Cortex of kidney (tissue), 1 donor: ENCODE data around the gene TFEB.

Experiments used
- DNase-seq: peaks from one replicate; lab custom pipeline; 2025; lab: John Stamatoyannopoulos, UW

The TFEB gene

DNA sequence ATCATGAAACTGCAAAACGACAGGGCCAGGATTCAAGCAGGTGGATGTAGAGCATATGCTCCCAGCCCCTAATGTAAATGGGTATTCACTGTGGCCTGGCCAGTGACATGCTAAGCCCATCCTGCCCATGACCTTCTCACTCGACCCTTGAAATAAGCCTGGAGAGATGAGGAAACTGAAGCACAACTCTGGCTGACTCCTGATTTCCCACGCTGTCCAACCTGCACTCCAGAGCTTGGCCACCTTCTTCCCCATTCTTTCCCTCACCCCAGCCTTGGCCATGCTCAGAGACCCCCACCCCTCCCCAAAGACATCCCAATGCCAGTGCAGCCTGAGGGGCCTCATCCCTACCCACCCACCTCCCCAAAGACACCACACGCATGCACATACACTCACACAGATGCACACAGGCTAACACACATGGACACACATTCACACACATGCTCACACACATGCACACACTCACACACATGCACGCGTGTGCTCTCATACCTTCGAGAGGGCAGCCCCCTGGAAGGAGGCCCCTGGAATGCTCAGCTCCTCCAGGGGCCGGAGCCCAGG, 12.4 kb downstream of the TFEB start:
- no peak for DNase-seq

DNA sequence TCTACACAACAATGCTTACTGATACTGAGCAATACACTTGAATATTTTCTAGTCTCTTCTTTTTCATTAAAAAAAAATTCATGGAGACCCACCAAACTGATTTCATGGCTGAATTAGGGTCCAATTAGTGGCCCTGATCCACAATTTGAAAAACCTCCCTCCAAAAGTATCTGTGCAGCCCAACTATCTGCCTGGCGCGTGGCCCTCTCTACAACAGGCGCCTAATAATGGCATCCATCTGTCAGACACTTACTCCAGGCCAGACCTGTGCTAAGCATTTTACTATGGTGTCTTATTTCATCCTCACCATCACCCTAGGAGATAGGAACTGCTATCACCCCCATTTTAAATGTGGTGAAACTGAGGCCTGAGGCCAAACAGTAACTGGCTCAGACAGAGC, 14.0 kb downstream of the TFEB start:
- no peak for DNase-seq

DNA sequence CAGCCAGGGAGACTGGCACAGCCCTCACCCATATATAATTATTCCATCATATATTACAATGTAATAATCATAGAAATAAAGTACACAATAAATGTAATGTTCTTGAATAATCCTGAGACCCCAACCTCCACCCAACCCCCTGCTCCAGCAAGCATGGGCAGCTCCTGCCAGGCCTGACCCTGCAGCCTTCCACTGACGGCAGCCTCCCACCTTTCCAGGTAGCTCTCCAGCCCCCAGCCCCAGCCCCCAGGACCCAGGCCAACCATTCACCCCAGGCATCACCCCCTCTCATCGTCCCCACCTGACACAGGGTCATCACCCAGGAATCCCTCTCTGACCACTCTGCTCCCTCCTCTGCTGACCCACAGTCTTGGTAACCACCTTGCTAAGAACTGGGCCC, 14.6 kb downstream of the TFEB start:
- no peak for DNase-seq

DNA sequence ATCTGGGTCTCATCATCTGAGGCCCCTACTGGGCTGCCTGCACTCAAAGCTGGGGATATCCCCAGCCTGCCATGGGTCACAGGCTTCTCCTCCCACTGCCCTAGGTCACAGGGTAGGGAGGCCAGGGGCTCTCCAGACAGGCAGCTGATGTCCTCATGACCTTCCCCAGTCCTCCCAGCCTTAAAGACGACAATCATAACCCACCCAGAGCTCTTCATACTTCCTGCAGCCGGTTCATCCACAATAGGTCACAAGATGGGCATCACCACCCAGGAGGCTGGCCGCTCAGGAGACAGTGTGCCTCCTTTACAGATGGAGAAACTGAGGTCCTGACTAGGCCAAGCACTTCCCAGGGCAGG, 15.2 kb downstream of the TFEB start:
- DNase-seq = no peak

DNA sequence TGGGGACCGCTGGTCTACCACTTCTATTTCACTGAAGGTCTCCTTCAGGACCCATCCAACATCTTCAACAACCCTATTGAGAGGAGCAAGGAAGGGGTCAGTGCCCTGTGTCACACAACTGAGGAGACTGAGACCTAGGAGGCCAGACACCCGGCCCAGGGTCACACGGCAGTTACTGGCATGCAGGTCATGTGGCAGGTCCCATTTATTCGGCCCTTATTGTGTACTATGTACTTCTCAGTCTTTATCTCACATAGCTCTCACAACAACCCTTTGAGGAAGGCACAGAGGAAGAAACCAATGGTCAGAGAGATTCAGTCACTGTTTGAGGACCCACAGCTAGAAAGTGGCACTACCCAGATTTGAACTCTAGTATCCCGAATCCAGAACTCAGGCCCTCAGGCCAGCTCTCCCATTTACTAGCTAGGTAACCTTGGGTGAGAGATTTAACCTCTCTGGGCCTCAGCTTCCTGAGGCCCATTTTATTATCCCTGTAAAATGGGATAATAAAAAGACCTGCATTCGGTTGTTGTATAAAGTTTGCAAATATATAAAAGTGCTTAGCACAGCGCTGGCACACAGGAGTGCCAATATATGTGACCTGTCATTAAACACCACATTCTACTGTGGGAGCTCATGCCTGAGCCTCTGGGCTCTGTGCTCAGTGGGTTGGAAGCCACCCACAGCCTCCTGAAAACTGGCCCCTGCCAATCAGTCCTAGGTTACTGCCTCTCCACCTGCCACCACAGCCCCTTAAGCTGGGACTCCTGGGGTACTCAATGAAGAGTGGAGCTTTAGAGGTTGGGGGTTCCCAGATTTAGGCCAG, 15.8 kb downstream of the TFEB start:
- no peak for DNase-seq

DNA sequence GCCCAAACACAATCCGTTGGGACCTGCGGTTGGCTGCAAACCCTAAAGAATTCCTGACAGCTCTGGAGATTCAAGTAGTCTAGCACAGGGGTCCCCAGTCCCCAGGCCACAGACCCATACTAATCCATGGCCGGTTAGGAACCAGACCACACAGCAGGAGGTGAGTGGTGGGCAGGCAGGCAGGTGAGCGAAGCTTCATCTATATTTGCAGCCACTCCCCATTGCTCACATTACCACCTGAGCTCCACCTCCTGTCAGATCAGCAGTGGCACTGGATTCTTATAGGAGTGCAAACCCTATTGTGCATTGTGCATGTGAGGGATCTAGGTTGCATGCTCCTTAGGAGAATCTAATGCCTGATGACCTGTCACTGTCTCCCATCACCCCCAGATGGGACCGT, 16.6 kb downstream of the TFEB start:
- no peak for DNase-seq

DNA sequence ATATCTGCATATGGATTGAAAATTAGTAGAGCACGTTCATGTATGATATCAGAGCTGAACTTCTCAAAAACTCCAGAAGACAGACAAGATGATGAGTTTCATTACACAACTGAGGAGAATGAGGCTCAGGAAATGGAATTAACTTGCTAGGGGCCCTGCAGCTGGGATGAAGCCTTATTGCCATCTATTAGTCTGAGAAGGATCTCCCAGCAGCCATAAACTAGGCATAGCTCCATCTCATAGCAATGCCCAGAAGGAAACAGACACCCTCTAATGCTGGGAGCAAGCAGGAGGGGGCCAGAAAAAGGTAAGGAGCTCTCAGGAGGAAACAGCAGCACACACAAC, 18.0 kb downstream of the TFEB start:
- no peak for DNase-seq

DNA sequence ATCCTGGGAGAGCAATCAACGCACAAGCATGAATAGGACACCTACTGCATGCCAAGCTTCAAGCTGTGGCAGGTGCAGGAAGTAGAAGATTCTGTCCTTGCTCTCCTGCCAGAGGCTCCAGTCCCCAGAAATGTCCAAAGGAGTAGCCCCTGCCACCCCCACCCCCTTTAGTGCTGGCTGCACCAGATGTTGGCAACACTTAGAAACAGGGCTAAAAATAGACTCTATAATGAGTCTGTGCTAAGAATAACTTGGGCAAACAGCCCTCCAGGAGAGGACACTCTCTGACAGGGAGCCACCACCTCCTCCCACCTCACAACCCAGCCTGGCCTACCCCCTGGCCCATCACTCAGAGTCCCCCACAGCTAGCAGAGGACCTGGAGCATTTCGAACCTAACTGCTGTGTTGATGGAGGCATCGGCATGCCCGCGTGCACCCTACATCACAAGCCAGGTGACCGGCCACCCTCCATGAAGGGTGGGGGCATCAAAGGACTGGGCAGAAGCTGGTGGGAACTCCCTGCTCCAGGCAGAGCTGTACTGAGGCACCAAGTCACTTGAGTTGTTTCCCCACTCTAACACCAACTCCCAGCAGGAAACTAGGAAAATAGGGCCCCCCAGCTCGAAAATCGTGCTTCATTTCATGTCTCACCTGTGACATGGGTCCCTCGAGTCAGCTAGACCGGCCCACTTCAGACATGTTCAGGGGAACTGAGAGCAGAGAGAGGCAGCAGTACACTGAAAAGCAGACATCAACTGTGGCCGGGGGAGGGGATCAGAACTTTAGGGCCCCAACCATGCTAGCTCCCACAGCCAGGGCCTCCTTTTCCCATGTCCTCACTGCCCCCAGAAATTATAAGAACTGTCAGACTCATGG, 18.7 kb downstream of the TFEB start:
- no peak for DNase-seq

DNA sequence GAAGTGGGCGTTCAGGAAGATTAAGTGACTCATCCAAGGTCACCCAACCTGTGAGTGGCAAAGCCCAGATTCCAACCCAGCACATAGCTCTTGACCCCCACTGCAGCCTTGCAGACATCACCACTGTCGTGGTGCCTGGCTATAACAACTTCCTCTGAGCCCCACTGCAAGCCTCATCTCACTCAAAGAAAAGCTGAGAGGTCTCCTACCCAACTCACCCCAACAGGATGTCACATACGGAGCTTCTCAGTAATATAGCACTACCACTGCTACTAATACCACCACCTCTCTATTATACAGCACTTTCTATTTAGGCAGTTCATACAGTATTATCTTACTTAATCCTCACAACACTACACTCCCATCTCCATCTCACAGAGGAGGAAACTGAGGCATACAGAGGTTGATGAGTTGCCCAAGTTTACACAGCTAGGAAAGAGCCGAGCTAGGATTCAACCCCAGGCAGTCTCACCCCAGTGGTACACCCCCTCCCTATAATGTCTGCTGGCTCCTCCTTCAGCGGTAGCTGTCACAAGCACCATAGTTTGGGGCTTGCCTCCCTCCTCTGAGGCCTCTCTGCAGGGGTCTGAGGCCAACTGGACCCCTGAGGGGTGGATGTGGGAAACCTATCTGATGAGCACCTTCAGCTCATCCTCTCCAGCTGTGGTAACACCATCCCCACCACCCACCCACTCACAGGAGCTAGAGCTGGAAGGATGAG, 19.5 kb downstream of the TFEB start:
- no peak for DNase-seq

DNA sequence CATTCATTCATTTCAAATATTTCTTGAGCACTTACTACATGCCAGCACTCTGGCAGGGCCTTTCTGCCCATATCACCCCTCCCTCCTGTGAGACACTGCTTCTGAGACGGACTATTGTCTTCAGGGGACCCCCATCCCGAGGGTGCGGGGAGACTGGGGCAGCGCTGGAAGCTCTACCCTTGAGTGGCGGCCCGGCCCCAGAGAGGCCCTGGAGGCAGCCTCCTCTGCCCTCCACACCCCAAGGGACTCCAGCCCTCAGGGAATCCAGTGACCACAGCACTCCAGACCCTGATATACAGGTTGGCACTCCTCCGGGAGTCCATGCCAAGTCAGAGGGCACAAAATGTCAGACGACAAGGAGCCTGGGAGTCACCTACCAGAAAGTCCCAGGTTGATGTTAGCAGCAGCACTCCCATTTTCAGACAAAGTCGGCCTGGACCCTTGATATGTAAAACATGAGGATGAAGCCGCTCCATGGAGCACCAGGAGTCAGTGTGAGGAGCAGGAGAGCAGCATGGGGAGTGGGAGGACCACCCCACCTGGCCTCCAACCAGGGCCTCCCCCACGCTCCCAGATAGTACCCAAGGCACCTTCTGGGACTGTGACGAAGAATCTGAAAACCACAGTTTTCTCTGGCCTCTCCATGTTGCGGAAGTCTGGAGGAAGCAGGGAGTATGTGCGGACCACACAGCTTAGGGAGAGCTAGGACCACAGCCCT, 20.7 kb downstream of the TFEB start:
- no peak for DNase-seq

DNA sequence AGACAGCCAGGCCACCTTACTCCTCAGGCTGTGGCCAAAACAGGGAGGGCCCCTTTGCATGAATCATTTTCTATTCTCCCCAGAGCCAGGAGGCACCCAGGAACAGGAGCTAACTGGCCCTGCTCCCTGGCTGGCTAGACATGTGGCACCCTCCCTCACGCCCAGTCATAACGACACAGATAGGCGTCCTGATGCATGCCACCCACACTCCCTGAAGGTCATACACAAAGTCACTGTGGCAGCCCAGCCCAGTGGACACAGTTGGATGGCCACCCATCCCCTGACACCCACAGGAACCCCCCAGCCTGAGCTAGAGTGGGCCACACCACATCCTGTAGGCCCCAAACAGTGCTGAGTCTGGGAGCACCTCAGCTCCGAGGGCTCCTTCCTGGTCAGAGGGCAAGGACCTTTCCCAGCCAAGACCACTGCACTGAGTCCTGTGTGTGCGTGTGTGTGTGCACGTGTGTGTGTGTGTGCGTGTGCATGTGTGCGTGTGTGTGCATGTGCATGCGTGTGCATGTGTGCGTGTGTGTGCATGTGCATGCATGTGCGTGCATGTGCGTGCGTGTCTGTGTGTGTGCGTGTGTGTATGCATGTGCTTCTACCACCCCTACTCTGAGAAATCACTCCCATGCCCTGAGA, 21.6 kb downstream of the TFEB start:
- DNase-seq = no peak

DNA sequence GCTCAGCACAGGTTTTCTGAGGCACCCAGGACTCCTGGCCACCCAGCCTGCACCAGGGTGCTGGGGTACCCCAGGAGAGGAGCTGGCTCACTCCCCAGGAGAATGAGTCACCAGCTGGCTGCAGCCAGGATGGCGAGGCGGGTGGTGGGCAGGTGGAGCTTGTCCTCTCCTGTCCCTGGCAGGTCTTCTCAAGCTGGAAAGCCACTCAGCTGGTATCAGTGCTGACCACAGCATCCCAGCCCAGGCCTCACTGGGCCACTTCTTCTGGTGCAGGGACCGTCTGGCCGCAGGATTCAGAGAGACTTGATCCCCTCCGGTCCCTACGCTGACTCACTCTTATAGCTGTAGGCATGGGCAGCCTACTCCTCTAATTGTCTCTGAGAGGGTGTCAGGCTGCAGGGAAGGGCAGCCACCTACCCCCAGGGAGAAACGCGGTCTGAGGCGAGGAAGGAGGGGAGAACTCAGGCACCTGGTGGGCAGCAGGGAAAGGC, 22.2 kb downstream of the TFEB start:
- no peak for DNase-seq

DNA sequence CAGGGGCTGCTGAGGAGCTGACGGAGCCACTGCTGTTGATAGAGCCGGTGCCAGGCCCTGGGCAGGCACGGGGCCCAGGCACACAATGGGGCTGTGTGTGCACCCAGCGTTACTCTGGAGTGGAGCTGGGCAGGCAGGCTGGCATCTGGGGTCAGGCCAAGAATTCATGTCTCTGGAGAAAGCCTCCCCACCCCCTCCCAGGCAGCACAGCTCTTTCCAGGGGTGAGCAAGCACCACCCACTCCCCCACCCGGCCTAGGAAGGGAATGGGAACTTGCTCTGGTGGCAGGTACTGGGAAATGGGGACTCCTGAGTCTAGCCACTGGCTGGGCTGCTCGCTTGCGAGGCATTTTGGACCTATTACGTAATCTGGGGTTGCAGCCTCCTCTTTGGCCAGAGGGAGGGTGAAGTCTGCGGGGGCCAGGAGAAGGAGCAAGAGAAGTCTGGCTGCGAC, 22.7 kb downstream of the TFEB start:
- DNase-seq = no peak

DNA sequence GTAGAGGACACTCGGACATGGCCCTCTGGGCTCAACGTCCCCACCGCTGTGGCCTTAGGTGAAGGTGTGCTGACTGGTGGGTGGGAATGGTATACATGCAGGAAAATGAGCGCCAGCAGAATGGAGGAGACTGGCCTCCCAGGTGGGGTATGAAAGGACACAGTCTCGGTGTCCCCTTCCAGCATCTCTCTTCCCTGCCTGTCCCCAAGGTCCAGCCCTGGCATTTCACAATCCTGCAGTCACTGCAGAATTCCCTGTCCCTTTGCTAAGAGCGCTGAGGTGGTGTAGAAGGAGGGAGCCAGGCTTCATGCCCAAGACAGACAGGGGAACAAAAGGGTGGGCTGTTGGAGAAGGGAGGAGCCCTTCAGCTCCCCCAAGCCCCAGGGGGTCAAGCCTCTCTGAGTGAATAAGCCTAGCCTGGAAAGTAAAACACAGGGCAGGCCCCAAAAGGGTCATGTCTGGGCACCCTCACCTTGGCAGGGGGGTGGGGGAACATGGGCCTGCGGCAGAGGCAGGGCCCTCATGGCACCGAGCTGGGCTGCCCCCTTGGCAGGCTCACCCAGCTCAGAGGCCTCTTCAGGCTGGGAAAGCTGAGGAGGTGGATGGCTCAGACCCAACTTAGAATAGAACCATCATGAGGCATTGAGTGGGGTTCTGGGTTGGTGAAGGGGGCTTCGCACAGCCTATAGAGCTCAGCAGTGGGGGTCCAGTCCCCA, 23.9 kb downstream of the TFEB start:
- no peak for DNase-seq

DNA sequence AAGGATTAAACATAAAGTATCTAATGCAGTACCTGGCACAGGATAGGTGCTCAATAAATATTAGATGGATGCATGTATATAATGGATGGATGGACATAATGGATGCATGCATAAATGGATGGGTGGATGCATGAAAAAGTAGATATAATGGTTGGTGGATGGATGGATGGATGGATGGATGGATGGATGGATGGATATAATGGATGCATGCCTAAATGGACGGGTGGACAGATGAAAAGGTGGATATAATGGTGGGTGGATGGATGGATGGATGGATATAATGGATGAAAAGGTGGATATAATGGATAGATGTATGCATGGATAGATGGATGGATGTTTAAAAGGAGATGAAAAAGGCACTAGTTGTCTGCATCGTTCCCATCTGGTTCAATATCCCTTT, 26.0 kb downstream of the TFEB start:
- DNase-seq = no peak

DNA sequence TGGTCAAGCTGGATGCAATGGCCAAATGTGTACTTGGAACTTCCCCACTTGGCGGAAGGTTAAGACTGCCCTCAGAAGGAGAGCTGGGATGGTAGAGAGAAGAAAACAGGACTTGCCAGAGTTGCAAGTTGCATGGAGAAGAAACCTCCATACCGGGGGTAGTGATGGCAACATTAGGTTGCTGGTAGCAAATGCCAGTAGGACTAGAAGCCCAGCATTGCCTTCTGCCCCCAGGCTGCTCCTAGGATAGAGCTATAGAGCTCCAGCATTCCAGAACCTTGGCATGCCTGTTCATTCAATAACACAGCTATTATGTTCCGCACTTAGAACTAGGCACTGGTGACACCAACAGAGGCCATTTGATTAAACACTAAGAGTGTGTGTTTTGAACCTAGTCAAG, 26.6 kb downstream of the TFEB start:
- DNase-seq = no peak

DNA sequence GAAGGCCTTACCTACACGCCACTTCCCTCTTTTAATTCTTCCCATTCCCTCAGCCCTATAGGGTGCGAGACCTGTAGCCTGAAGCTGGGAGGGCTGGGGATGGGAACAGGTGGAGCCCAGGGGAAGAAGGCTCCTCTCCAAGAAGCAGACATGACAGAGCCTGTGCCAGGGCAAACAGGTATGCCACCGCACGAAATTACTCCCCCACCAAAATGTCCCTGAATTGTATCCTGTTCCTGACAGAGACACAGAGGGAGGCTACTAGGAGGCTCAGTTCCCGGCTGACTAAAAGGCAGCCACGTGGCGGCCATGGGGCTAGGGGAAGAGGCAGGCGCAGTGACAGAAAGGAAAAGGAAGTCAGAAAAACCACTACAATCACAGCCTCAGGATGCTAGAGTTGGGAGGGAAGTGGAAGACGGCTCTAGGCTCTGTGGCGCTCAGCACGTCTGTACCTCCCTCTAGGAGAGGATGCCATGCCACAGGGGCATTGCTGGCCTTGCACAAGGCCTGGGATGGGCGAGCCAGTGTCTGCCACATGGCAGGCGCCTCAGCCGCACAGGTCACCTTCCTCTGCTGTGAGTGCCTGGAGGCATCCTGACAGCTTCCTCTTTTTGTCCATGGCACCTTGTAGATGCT, 27.7 kb downstream of the TFEB start:
- DNase-seq = no peak

DNA sequence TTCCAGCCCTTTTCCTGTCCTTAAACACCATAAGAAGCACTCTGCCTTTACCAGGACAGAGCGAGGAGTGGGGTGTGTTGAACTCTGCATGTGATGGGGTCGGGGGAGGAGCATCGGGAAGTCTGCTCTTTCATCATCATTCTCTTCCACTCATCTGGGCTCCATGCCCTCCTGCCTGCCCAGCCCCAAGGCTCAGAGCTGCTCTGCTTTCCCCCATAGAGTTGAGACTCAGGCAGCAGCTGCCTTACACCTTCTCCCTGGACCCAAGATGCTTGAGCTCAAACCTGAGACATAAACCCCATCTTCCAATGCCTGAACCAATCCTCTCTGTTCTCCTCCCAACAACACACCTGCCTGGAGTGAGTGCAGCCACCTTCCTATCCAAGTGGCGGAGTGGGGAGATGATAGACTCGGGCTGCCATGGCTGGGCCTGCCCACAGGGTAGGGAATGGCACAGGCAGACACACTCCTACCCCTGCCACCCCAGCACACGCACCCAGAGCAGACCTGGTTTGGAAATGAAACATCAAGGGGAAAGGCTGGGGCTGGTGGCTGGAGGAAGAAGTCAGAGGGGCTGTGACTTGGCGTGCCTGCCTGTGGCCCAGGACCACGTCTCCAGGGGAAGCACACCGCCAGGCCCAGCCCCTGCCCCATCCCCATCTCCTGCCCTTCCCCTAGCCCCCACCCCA, 28.4 kb downstream of the TFEB start:
- DNase-seq = no peak
